Parathyroid adenoma (tissue), 2 donors: Measurements from ENCODE around the gene HOTAIR.

Source experiments
- H2AFZ ChIP-seq: fragments of 300-600 bp; sonication (generic); one replicate; pipeline ENCODE4 v1.7.0; 2017; ENCODE audit warnings: antibody characterized with exemption, mild to moderate bottlenecking
- H3K27ac ChIP-seq: fragments of 300-600 bp; sonication (generic); one replicate; pipeline ENCODE4 v1.7.0; 2017
- H3K27me3 ChIP-seq: fragments of 300-600 bp; sonication (generic); one replicate; pipeline ENCODE4 v1.7.0; 2017; ENCODE audit warnings: low read length; ENCODE audit not compliant: control insufficient read depth, insufficient read depth
- H3K36me3 ChIP-seq: fragments of 300-600 bp; sonication (generic); one replicate; pipeline ENCODE4 v1.7.0; 2017; ENCODE audit warnings: low read length; ENCODE audit not compliant: control insufficient read depth, insufficient read depth
- H3K4me1 ChIP-seq: fragments of 300-600 bp; sonication (generic); one replicate; pipeline ENCODE4 v1.7.0; 2017; ENCODE audit warnings: control low read depth
- H3K4me2 ChIP-seq: fragments of 300-600 bp; sonication (generic); one replicate; pipeline ENCODE4 v1.7.0; 2017; ENCODE audit warnings: low read length
- H3K4me3 ChIP-seq: fragments of 300-600 bp; sonication (generic); one replicate; pipeline ENCODE4 v1.7.0; 2017; ENCODE audit warnings: low read depth, low read length
- H3K79me2 ChIP-seq: fragments of 300-600 bp; sonication (generic); one replicate; pipeline ENCODE4 v1.7.0; 2017; ENCODE audit warnings: control low read depth
- H3K9ac ChIP-seq: fragments of 300-600 bp; sonication (generic); one replicate; pipeline ENCODE4 v1.7.0; 2017; ENCODE audit warnings: mild to moderate bottlenecking
- H3K9me3 ChIP-seq: fragments of 300-600 bp; sonication (generic); one replicate; pipeline ENCODE4 v1.7.0; 2017; ENCODE audit warnings: low read length; ENCODE audit not compliant: control insufficient read depth
- CTCF ChIP-seq: fragments of 300-600 bp; sonication (generic); IDR thresholded peaks from one replicate; pipeline ENCODE4 v1.7.0; 2017; ENCODE audit warnings: antibody characterized with exemption, mild to moderate bottlenecking
- donor health status: primary hyperparathyroidism.

Gene HOTAIR

GRCh38 chr12:53938326-53939140 is 36.2 kb downstream of the HOTAIR start, which contains the start of gene HOXC13:
Gene HOXC13 (plus strand): TSS chr12:53938831. CDS start chr12:53938907, 76 bp downstream.
- no peak within 1 kb of the TSS for H3K27ac ChIP-seq
- peaks cover 28% of the 10 kb centered on the region for H3K27me3 ChIP-seq
- H3K4me2 ChIP-seq: no peak within 1 kb of the TSS
- no peaks in the 10 kb centered on the region for H3K9me3 ChIP-seq
- no peak for TF ChIP-seq CTCF
- no peaks in the 10 kb centered on the region for H3K36me3 ChIP-seq
- no peaks in the 10 kb centered on the region for H3K4me1 ChIP-seq
- no peaks in the 10 kb centered on the region for H3K79me2 ChIP-seq
- H3K4me3 ChIP-seq: no peak within 1 kb of the TSS
- H2AFZ ChIP-seq: no peak within 1 kb of the TSS
- no peak within 1 kb of the TSS for H3K9ac ChIP-seq

GRCh38 chr12:53937596-53938325 is 37.0 kb downstream of the HOTAIR start:
- Histone ChIP-seq H3K4me3 (no peak overlapping the region), H3K36me3 (no peaks in the 10 kb centered on the region), H3K4me1 (no peaks in the 10 kb centered on the region), H2AFZ (no peak overlapping the region), H3K27ac (no peak overlapping the region), H3K9me3 (no peaks in the 10 kb centered on the region), H3K4me2 (no peak overlapping the region), H3K27me3 (peaks cover 28% of the 10 kb centered on the region), H3K9ac (no peak overlapping the region), H3K79me2 (no peaks in the 10 kb centered on the region)
- TF ChIP-seq CTCF: no peak

GRCh38 chr12:53937099-53937498 is 37.7 kb downstream of the HOTAIR start:
- no peaks in the 10 kb centered on the region for H3K4me1 ChIP-seq
- no peak overlapping the region for H3K4me2 ChIP-seq
- no peaks in the 10 kb centered on the region for H3K36me3 ChIP-seq
- H3K27ac ChIP-seq: no peak overlapping the region
- no peak for TF ChIP-seq CTCF
- no peak overlapping the region for H3K4me3 ChIP-seq
- no peak overlapping the region for H2AFZ ChIP-seq
- peaks cover 28% of the 10 kb centered on the region for H3K27me3 ChIP-seq
- no peak overlapping the region for H3K9ac ChIP-seq
- no peaks in the 10 kb centered on the region for H3K9me3 ChIP-seq
- no peaks in the 10 kb centered on the region for H3K79me2 ChIP-seq

GRCh38 chr12:53935383-53936341 is 39.1 kb downstream of the HOTAIR start:
- H3K4me2 ChIP-seq: no peak overlapping the region
- H3K9me3 ChIP-seq: no peaks in the 10 kb centered on the region
- no peak overlapping the region for H3K9ac ChIP-seq
- no peak overlapping the region for H2AFZ ChIP-seq
- no peak overlapping the region for H3K27ac ChIP-seq
- no peak overlapping the region for H3K4me3 ChIP-seq
- no peaks in the 10 kb centered on the region for H3K4me1 ChIP-seq
- H3K27me3 ChIP-seq: peaks cover 32% of the 10 kb centered on the region
- no peak for TF ChIP-seq CTCF
- H3K79me2 ChIP-seq: no peaks in the 10 kb centered on the region
- no peaks in the 10 kb centered on the region for H3K36me3 ChIP-seq
